ENCODE data around the gene SMOC1.

SMOC1 gene

GRCh38 chr14:70049605-70050004, 170.4 kb downstream of the SMOC1 start:
- no peak for DNase-seq

GRCh38 chr14:70050136-70050535, 170.9 kb downstream of the SMOC1 start:
- no peak for DNase-seq

GRCh38 chr14:70052990-70053389, 173.8 kb downstream of the SMOC1 start:
- no peak for DNase-seq

- DNase-seq, result no peak
Observed at GRCh38 chr14:70057519-70058136, 178.4 kb downstream of the SMOC1 start.

- DNase-seq, result no peak
Observed at GRCh38 chr14:70059545-70059944, 180.3 kb downstream of the SMOC1 start.

GRCh38 chr14:70061108-70061507, 181.9 kb downstream of the SMOC1 start:
- DNase-seq, result no peak

GRCh38 chr14:70064136-70064865, 185.1 kb downstream of the SMOC1 start:
- DNase-seq, result peak; percentile 78

GRCh38 chr14:70067810-70068209, 188.6 kb downstream of the SMOC1 start:
- DNase-seq, result no peak

GRCh38 chr14:70069186-70069585, 190.0 kb downstream of the SMOC1 start:
- no peak for DNase-seq

- DNase-seq, result peak; percentile 97
Observed at GRCh38 chr14:70073924-70074566, 194.8 kb downstream of the SMOC1 start.

GRCh38 chr14:70077005-70077404, 197.8 kb downstream of the SMOC1 start:
- no peak for DNase-seq

- no peak for DNase-seq
Observed at GRCh38 chr14:70077720-70078119, 198.5 kb downstream of the SMOC1 start.

GRCh38 chr14:70078329-70078728, 199.1 kb downstream of the SMOC1 start:
- DNase-seq, result no peak

- no peak for DNase-seq
Observed at GRCh38 chr14:70080076-70080475, 200.9 kb downstream of the SMOC1 start.

All from NCI-H1694 (cell line).